Ascending aorta (tissue), 2 donors: ENCODE measurements around the gene STOX2. TPM values are rescaled to one million over a fixed set of nuclear protein-coding genes. Genes with fewer than 3 reads are reported as not detected.

Experiments
- DNase-seq, 2 donors: peaks; one replicate each; pipeline ENCODE4 v3.0.0-alpha.2; 2019; ENCODE audit warnings: low spot score in 2 of 2
- H3K27ac ChIP-seq, 2 donors: fragments of 200-600 bp; sonication (generic); one replicate each; pipeline ENCODE4 v1.5.1; 2016 to 2017; ENCODE audit warnings: mild to moderate bottlenecking in 1 of 2
- H3K27me3 ChIP-seq: fragments of 200-600 bp; sonication (generic); one replicate; pipeline ENCODE4 v1.5.1; 2017
- H3K36me3 ChIP-seq, 2 donors: fragments of 200-600 bp; sonication (generic); one replicate each; pipeline ENCODE4 v1.5.1; 2016
- H3K4me1 ChIP-seq, 2 donors: fragments of 200-600 bp; sonication (generic); one replicate each; pipeline ENCODE4 v1.5.1; 2016 to 2017; ENCODE audit warnings: mild to moderate bottlenecking in 1 of 2
- H3K4me3 ChIP-seq, 2 donors: fragments of 200-600 bp; sonication (generic); one replicate each; pipeline ENCODE4 v1.5.1; 2016 to 2017; ENCODE audit warnings: mild to moderate bottlenecking in 1 of 2
- H3K9me3 ChIP-seq, 2 donors: fragments of 200-600 bp; sonication (generic); one replicate each; pipeline ENCODE4 v1.5.1; 2016
- intact Hi-C: fragments of 100-400 bp; cut with DNase I; formaldehyde crosslinking; loops from one replicate; pipeline ENCODE4 v1.15.1; 2023
- total RNA-seq: library from RNA; depleted of rRNA; stranded (reverse); fragments of >200 nt; gene quantifications from one replicate; pipeline ENCODE4 v1.1.0, GENCODE V29; 2016
- TF ChIP-seq, protein P1 (sequence below), 3 experiments: fragments of 200-600 bp in 2 of 3; fragments of 450-650 bp in 1 of 3; sonication (generic) in 2 of 3; IDR thresholded peaks; one replicate each; pipeline ENCODE4 v1.5.1; 2016 to 2019; ENCODE audit warnings: antibody characterized with exemption in 3 of 3, mild to moderate bottlenecking in 1 of 3, moderate library complexity in 1 of 3

The STOX2 gene
- total RNA-seq, 1 donor from 2014 or later: 41.7 TPM

GRCh38 chr4:183936047-183936446 is 30.9 kb downstream of the STOX2 start:
- Histone ChIP-seq H3K27ac (no peak overlapping the region), H3K4me1 (no peaks in the 10 kb centered on the region), H3K4me3 (no peak overlapping the region), H3K27me3 (no peaks in the 10 kb centered on the region), H3K36me3 (no peaks in the 10 kb centered on the region), H3K9me3 (no peaks in the 10 kb centered on the region)
- TF ChIP-seq, protein P1, sequence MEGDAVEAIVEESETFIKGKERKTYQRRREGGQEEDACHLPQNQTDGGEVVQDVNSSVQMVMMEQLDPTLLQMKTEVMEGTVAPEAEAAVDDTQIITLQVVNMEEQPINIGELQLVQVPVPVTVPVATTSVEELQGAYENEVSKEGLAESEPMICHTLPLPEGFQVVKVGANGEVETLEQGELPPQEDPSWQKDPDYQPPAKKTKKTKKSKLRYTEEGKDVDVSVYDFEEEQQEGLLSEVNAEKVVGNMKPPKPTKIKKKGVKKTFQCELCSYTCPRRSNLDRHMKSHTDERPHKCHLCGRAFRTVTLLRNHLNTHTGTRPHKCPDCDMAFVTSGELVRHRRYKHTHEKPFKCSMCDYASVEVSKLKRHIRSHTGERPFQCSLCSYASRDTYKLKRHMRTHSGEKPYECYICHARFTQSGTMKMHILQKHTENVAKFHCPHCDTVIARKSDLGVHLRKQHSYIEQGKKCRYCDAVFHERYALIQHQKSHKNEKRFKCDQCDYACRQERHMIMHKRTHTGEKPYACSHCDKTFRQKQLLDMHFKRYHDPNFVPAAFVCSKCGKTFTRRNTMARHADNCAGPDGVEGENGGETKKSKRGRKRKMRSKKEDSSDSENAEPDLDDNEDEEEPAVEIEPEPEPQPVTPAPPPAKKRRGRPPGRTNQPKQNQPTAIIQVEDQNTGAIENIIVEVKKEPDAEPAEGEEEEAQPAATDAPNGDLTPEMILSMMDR (IDR thresholded peaks at IDR 0.05): no peak
- DNase-seq: no peak
- intact Hi-C loops: no loop called here

- no peak overlapping the region for H3K27ac ChIP-seq
- intact Hi-C loops: no loop called here
- no peak overlapping the region for H3K4me3 ChIP-seq
- no peak for DNase-seq
- no peaks in the 10 kb centered on the region for H3K27me3 ChIP-seq
- no peaks in the 10 kb centered on the region for H3K36me3 ChIP-seq
- TF ChIP-seq, protein P1 (IDR thresholded peaks at IDR 0.05): no peak
- H3K9me3 ChIP-seq: no peaks in the 10 kb centered on the region
- H3K4me1 ChIP-seq: no peaks in the 10 kb centered on the region
These were observed 31.7 kb downstream of the STOX2 start for GRCh38 chr4:183936574-183937345.

- H3K27ac ChIP-seq: no peak overlapping the region
- no peaks in the 10 kb centered on the region for H3K36me3 ChIP-seq
- intact Hi-C loops: no loop called here
- DNase-seq: no peak
- TF ChIP-seq, protein P1 (IDR thresholded peaks at IDR 0.05): no peak
- H3K4me1 ChIP-seq: no peaks in the 10 kb centered on the region
- no peak overlapping the region for H3K4me3 ChIP-seq
- no peaks in the 10 kb centered on the region for H3K9me3 ChIP-seq
- H3K27me3 ChIP-seq: no peaks in the 10 kb centered on the region
These were observed 35.8 kb downstream of the STOX2 start for GRCh38 chr4:183940864-183941263.

DNA sequence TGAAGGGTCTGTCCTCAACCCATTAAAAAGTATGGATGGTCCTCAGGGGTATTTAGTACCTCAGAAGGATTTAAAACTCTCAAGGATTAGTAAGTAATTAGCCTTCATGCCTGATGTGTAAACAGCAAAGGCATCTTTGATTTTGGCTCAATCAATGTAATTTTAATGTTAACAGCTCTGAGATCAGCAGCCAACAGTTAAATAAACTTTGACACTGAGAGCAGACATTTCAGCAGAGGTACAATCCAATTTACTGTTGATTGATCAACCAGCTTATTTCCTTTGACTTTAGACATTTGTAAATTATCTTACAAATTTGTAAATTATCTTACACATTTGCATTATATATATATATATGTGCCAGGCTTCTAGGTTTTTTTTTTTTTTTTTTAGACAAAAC is 36.9 kb downstream of the STOX2 start:
- Histone ChIP-seq H3K27ac (no peak overlapping the region), H3K4me3 (no peak overlapping the region), H3K4me1 (no peaks in the 10 kb centered on the region), H3K36me3 (no peaks in the 10 kb centered on the region), H3K27me3 (no peaks in the 10 kb centered on the region), H3K9me3 (no peaks in the 10 kb centered on the region)
- intact Hi-C loops: no loop called here
- no peak for DNase-seq
- TF ChIP-seq, protein P1 (IDR thresholded peaks at IDR 0.05): no peak

DNA sequence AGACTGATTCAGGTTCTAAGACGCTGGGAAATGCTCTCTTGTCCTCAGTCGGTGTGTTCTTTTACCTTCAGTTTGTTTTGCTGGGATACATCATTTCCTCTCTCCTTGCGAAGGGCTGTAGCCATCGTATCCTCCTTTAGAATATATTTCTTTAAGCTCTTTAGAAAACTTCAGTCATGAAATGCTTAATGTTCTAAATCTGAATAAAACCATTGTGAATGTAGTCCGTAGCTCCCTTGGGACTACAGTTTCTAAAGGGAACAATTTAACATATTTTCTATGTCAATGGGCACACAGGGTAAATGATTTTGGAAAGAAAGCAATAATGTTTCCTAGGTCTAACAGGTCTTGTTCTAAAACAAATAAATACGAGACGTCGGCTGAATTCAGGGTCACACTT is 40.6 kb downstream of the STOX2 start:
- no peak overlapping the region for H3K27ac ChIP-seq
- TF ChIP-seq, protein P1 (IDR thresholded peaks at IDR 0.05): no peak
- no peaks in the 10 kb centered on the region for H3K27me3 ChIP-seq
- no peaks in the 10 kb centered on the region for H3K9me3 ChIP-seq
- no peaks in the 10 kb centered on the region for H3K36me3 ChIP-seq
- DNase-seq: no peak
- intact Hi-C loops: no loop called here
- no peaks in the 10 kb centered on the region for H3K4me1 ChIP-seq
- no peak overlapping the region for H3K4me3 ChIP-seq
